ENCODE results near the gene TGFB3.

TGFB3 gene

DNA sequence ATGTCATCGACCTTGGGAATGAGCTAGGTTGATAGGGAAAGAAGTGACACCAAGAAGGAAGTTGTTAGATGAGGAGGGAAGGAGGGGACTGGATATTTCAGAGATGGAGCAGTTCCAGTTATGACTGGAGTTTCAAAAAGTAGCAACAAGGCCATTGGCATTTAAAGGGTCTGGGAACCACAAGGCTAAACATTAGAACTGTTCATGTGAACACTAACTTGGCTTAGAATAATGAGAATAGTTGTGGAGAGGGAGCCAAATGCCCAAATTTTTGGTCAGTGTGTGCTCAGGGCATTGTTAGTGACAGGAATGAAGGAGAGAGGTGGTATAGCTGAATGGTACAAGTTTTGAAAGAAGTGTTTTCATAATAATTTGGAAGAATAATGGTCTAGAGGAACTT, 20.6 kb upstream of the TGFB3 start:
- H3K4me2 ChIP-seq (ENCODE audit: low read depth, low read length) = no peak overlapping the region

DNA sequence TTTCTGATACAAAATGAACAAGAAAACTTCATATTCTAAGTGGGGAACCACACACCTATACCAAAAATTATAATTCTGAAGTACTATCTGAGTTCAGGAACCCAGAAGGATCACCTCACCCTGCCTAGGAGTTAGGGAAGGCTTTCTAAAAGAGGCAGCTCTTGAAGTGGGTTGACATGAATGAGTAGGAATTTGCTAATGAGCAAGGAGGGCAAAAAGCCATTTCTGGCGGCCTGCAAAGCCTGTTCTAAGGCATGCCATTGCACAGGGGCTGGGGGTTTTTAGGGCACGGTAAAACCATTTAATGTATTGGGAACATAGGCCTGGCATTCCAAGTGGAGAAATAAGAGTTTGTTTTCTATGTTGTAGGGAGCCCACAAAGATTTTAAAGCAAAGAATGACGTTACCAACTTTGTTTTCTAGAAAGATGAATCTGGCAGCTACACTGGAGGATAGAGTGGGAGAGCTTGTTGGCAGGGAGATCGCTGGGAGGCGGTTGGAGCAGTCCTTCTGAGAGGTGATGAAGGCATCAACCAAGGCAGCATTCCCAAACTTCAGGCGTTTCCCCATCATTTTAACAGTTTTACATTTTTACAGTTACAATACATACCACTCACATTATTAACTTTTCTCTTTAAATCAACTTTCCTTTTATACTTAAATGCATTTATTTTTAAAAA, 17.9 kb upstream of the TGFB3 start:
- Histone ChIP-seq H3K4me2 (ENCODE audit: low read depth, low read length) (no peak overlapping the region), H3K27me3 (replicated peaks; ENCODE audit: insufficient read depth, low read length) (no peaks in the 10 kb centered on the region), H4K20me1 (ENCODE audit: insufficient read depth, low read length) (no peaks in the 10 kb centered on the region), H3K4me3 (ENCODE audit: low read length) (no peak overlapping the region), H3F3A (ENCODE audit: insufficient read depth, low read length) (no peaks in the 10 kb centered on the region), H3K27ac (ENCODE audit: low read length) (no peak overlapping the region), H3K79me2 (ENCODE audit: low read length) (no peaks in the 10 kb centered on the region), H3K9ac (ENCODE audit: low read length) (no peak overlapping the region), H3K9me3 (replicated peaks; ENCODE audit: insufficient read depth, low read length) (no peaks in the 10 kb centered on the region), H3K36me3 (replicated peaks; ENCODE audit: insufficient read depth, low read length) (no peaks in the 10 kb centered on the region), H3K4me1 (ENCODE audit: low read length) (no peaks in the 10 kb centered on the region), H2AFZ (ENCODE audit: low read length) (no peak overlapping the region), H3K9me2 (replicated peaks; ENCODE audit: insufficient read depth, low read length) (no peaks in the 10 kb centered on the region)
- no peak for DNase-seq
- TF ChIP-seq EZH2phosphoT487 (IDR thresholded peaks at IDR 0.05; ENCODE audit: low read length) (no peak), EZH2 (optimal IDR thresholded peaks at IDR 0.05; ENCODE audit: low read depth, low read length) (no peak)
- TF ChIP-seq, protein P1, sequence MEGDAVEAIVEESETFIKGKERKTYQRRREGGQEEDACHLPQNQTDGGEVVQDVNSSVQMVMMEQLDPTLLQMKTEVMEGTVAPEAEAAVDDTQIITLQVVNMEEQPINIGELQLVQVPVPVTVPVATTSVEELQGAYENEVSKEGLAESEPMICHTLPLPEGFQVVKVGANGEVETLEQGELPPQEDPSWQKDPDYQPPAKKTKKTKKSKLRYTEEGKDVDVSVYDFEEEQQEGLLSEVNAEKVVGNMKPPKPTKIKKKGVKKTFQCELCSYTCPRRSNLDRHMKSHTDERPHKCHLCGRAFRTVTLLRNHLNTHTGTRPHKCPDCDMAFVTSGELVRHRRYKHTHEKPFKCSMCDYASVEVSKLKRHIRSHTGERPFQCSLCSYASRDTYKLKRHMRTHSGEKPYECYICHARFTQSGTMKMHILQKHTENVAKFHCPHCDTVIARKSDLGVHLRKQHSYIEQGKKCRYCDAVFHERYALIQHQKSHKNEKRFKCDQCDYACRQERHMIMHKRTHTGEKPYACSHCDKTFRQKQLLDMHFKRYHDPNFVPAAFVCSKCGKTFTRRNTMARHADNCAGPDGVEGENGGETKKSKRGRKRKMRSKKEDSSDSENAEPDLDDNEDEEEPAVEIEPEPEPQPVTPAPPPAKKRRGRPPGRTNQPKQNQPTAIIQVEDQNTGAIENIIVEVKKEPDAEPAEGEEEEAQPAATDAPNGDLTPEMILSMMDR (IDR thresholded peaks at IDR 0.05; ENCODE audit: low read length) = no peak

More for the DNA sequence above, 20.6 kb upstream of the TGFB3 start:
- Histone ChIP-seq H4K20me1 (ENCODE audit: insufficient read depth, low read length) (no peaks in the 10 kb centered on the region), H3K27ac (ENCODE audit: low read length) (no peak overlapping the region), H3K36me3 (replicated peaks; ENCODE audit: insufficient read depth, low read length) (no peaks in the 10 kb centered on the region), H3K4me3 (ENCODE audit: low read length) (no peak overlapping the region), H3F3A (ENCODE audit: insufficient read depth, low read length) (no peaks in the 10 kb centered on the region), H3K27me3 (replicated peaks; ENCODE audit: insufficient read depth, low read length) (no peaks in the 10 kb centered on the region), H3K79me2 (ENCODE audit: low read length) (no peaks in the 10 kb centered on the region), H3K9me2 (replicated peaks; ENCODE audit: insufficient read depth, low read length) (no peaks in the 10 kb centered on the region), H3K9me3 (replicated peaks; ENCODE audit: insufficient read depth, low read length) (no peaks in the 10 kb centered on the region), H3K9ac (ENCODE audit: low read length) (no peak overlapping the region), H2AFZ (ENCODE audit: low read length) (no peak overlapping the region), H3K4me1 (ENCODE audit: low read length) (no peaks in the 10 kb centered on the region)
- TF ChIP-seq EZH2phosphoT487 (IDR thresholded peaks at IDR 0.05; ENCODE audit: low read length) (no peak), EZH2 (optimal IDR thresholded peaks at IDR 0.05; ENCODE audit: low read depth, low read length) (no peak)
- TF ChIP-seq, protein P1 (IDR thresholded peaks at IDR 0.05; ENCODE audit: low read length) = no peak
- no peak for DNase-seq

DNA sequence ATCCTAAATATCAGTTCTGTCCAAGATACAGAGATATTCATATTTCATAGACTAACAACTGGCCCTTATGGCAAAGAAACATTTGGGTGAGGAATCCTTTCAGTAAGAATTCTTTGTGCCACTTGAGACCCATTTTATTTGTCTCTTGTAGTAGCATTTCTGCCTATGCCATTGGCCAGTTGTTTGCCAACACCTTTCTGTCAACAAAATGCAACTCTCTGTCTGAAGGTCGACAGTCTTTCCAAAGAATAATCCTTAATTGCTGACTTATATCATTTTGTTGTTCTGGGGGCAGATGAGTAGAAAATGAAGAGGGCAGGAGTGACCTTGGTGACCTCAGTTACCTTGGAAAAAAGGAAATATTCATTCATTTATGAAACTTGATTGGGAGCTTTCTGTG, 14.7 kb upstream of the TGFB3 start:
- H3K4me3 ChIP-seq (ENCODE audit: low read length) = no peak overlapping the region
- H3K27me3 ChIP-seq (replicated peaks; ENCODE audit: insufficient read depth, low read length) = no peaks in the 10 kb centered on the region
- no peak for TF ChIP-seq EZH2phosphoT487 (IDR thresholded peaks at IDR 0.05; ENCODE audit: low read length)
- no peak for TF ChIP-seq EZH2 (optimal IDR thresholded peaks at IDR 0.05; ENCODE audit: low read depth, low read length)
- TF ChIP-seq, protein P1 (IDR thresholded peaks at IDR 0.05; ENCODE audit: low read length) = no peak
- no peak overlapping the region for H3K27ac ChIP-seq (ENCODE audit: low read length)
- no peaks in the 10 kb centered on the region for H3K9me3 ChIP-seq (replicated peaks; ENCODE audit: insufficient read depth, low read length)
- H3K36me3 ChIP-seq (replicated peaks; ENCODE audit: insufficient read depth, low read length) = no peaks in the 10 kb centered on the region
- DNase-seq = no peak
- no peak overlapping the region for H2AFZ ChIP-seq (ENCODE audit: low read length)
- H3K4me1 ChIP-seq (ENCODE audit: low read length) = no peaks in the 10 kb centered on the region
- no peak overlapping the region for H3K4me2 ChIP-seq (ENCODE audit: low read depth, low read length)
- H3K9me2 ChIP-seq (replicated peaks; ENCODE audit: insufficient read depth, low read length) = no peaks in the 10 kb centered on the region
- H3F3A ChIP-seq (ENCODE audit: insufficient read depth, low read length) = no peaks in the 10 kb centered on the region
- no peaks in the 10 kb centered on the region for H3K79me2 ChIP-seq (ENCODE audit: low read length)
- H4K20me1 ChIP-seq (ENCODE audit: insufficient read depth, low read length) = no peaks in the 10 kb centered on the region
- H3K9ac ChIP-seq (ENCODE audit: low read length) = no peak overlapping the region
